IPS DF 6.9 (cell line): ENCODE data around the gene AZIN2.
"Not testable (repeated sequence)": the region's sequence is repeated elsewhere in the genome, so short reads cannot be mapped to it uniquely, and the experiment has no call there.

Experiments
- DNase-seq: peaks from one replicate; pipeline ENCODE4 v3.0.0-alpha.2; 2013; ENCODE audit warnings: low read depth, low spot score
- H3K27ac ChIP-seq: one replicate; pipeline ENCODE4 v1.5.1; 2013; ENCODE audit warnings: low read length, control low read depth
- H3K27me3 ChIP-seq: 2 replicates; pipeline ENCODE4 v1.6.1; 2013; ENCODE audit warnings: mild to moderate bottlenecking, low read length; ENCODE audit not compliant: control insufficient read depth, insufficient read depth
- H3K36me3 ChIP-seq: 2 replicates; pipeline ENCODE4 v1.6.1; 2013; ENCODE audit warnings: low read length; ENCODE audit not compliant: control insufficient read depth, insufficient read depth
- H3K4me1 ChIP-seq: 2 replicates; pipeline ENCODE4 v1.6.1; 2013; ENCODE audit warnings: low read length; ENCODE audit not compliant: control insufficient read depth, insufficient read depth
- H3K4me3 ChIP-seq: 2 replicates; pipeline ENCODE4 v1.5.1; 2013; ENCODE audit warnings: mild to moderate bottlenecking, low read length
- H3K9me3 ChIP-seq: 2 replicates; pipeline ENCODE4 v1.6.1; 2013; ENCODE audit warnings: low read length, inconsistent platforms; ENCODE audit not compliant: control insufficient read depth, insufficient read depth
- WGBS: extraction: QIAGEN DNeasy Blood & Tissue Kit; methylation state at CpG from one replicate; pipeline ENCODE4 v1.1.7; 2013; ENCODE audit warnings: mixed read lengths, missing lambda C conversion rate; ENCODE audit not compliant: insufficient read length, insufficient coverage; 5-methylcytosine and 5-hydroxymethylcytosine counted together

AZIN2 gene

DNA sequence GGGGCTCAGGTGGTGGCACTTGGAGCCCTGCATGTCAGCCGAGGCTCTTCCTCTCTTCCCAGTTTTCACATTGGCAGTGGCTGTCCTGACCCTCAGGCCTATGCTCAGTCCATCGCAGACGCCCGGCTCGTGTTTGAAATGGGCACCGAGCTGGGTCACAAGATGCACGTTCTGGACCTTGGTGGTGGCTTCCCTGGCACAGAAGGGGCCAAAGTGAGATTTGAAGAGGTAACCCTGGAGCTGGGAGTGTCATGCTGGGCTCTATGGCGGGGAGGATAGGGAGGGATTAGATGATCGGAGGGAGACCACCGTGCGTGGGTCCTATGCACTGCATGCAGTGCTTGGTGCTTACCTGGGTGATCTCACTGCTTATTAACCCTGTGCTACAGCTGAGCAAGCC, 13.5 kb downstream of the AZIN2 start:
- no peaks in the 10 kb centered on the region for H3K36me3 ChIP-seq
- no peak overlapping the region for H3K4me3 ChIP-seq
- DNase-seq, result no peak
- H3K4me1 ChIP-seq, result peaks cover 4% of the 10 kb centered on the region; the same call in 1 of the 2 replicates
- H3K9me3 ChIP-seq, result no peaks in the 10 kb centered on the region
- no peak overlapping the region for H3K27ac ChIP-seq
- no CpG with 5 or more reads among the region's 11 CpGs for WGBS
- H3K27me3 ChIP-seq, result no peaks in the 10 kb centered on the region

DNA sequence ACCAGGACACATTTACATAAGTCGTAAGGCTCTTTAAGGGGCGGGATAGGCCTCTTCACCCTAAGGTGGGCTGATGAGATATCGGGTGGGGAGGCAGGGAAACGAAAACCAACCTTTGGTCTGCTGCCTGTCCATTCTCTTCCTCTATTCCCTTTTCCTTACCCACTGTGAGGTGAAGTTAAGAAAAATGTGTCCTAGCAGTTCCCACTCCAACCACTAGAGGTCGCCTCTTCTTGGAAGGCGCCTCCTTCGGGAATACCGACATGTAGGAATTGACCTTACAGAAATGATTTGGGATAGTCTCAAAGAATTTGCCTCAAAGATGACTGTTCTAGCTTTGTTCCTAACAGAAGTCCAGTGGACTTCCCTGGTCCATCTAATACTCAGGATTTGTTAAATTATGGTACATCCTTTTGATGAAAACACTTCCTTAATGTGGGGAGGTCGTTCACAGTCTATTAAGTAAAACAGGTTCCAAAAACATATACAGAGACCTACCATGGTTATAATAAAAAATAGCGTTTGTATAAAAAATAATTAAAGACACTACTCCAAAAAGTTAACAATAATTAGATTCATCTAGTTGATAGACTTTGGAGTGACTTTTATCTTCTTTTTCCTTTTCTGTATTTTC, 14.1 kb downstream of the AZIN2 start:
- WGBS, result no CpG with 5 or more reads among the region's 10 CpGs

DNA sequence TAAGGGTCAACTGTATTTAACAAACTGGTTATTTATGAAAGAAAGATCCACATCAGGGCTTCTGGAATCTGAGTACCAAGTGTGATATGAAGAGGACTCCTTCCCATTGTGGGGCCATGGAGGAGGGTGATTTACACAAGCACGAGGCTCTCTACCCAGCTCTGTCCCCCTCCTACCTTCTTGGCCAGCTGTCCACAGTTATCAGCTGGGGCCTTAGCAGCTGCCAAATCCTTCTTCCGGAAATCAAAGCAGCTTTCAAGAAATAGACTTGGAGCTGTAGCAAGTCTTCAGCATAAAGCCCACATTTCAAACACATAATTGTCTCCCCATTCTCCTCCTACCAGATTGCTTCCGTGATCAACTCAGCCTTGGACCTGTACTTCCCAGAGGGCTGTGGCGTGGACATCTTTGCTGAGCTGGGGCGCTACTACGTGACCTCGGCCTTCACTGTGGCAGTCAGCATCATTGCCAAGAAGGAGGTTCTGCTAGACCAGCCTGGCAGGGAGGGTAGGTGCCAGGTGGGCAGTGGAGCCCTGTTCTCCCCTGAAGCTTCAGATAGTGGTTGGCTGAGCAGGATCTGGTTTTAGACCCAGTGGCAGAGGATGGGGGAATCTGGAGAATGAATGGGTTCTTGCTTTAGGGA, 15.5 kb downstream of the AZIN2 start:
- no CpG with 5 or more reads among the region's 7 CpGs for WGBS
- no peaks in the 10 kb centered on the region for H3K27me3 ChIP-seq
- no peaks in the 10 kb centered on the region for H3K36me3 ChIP-seq
- DNase-seq, result no peak
- peaks cover 6% of the 10 kb centered on the region; the same call in 1 of the 2 replicates for H3K4me1 ChIP-seq
- no peak overlapping the region for H3K4me3 ChIP-seq
- no peak overlapping the region for H3K27ac ChIP-seq
- H3K9me3 ChIP-seq, result no peaks in the 10 kb centered on the region

More for the DNA sequence above, 14.1 kb downstream of the AZIN2 start:
- no peak overlapping the region for H3K27ac ChIP-seq
- H3K4me3 ChIP-seq, result no peak overlapping the region
- no peaks in the 10 kb centered on the region for H3K9me3 ChIP-seq
- H3K27me3 ChIP-seq, result no peaks in the 10 kb centered on the region
- peaks cover 6% of the 10 kb centered on the region; the same call in 1 of the 2 replicates for H3K4me1 ChIP-seq
- peak; percentile 67 for DNase-seq
- no peaks in the 10 kb centered on the region for H3K36me3 ChIP-seq

DNA sequence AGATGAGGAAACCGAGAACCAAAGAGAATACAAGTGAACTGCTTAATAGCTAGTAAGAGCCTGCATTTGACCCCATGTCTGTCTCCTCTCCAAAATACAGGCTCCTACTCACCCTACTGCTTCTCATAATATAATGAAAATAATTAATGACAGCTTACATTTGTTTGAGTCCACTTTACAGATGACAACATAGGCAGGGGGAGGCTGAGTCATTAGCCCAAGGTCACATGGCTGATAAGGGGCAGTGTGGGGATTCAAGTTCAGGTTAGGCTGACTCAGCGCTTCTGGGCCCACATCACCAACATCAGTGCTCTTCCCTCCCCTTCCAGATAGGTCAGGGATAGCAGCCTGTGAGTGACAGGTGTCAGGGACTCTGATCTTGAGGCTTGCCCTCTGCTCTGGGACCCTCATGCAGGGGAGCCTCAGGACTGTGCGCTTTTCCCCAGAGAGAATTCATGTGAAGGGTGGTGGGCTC, 16.2 kb downstream of the AZIN2 start:
- Histone ChIP-seq H3K4me1 (peaks cover 6% of the 10 kb centered on the region; the same call in 1 of the 2 replicates), H3K9me3 (no peaks in the 10 kb centered on the region), H3K4me3 (no peak overlapping the region), H3K36me3 (no peaks in the 10 kb centered on the region), H3K27me3 (no peaks in the 10 kb centered on the region), H3K27ac (no peak overlapping the region)
- no CpG with 5 or more reads among the region's 3 CpGs for WGBS
- no peak for DNase-seq

DNA sequence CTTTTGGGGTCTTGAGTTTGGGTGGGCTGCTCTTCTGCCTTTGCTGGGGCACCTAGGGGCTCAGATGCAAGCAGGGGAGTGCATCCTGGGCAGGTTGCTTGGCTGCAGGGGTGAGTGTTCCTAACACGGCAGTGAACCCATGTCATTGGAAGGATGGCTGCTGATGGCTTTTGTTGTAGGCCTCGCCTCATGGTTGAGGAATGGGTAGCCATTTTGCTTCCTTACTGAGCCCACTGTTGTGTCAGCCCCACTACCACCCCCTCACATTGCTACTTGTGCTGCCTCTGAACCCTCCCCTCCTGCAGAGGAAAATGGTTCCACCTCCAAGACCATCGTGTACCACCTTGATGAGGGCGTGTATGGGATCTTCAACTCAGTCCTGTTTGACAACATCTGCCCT, 16.8 kb downstream of the AZIN2 start:
- Histone ChIP-seq H3K4me1 (peaks cover 6% of the 10 kb centered on the region; the same call in 1 of the 2 replicates), H3K27ac (no peak overlapping the region), H3K27me3 (no peaks in the 10 kb centered on the region; the same call in 1 of the 2 replicates), H3K4me3 (no peak overlapping the region), H3K36me3 (no peaks in the 10 kb centered on the region), H3K9me3 (no peaks in the 10 kb centered on the region)
- no CpG with 5 or more reads among the region's 4 CpGs for WGBS
- no peak for DNase-seq

DNA sequence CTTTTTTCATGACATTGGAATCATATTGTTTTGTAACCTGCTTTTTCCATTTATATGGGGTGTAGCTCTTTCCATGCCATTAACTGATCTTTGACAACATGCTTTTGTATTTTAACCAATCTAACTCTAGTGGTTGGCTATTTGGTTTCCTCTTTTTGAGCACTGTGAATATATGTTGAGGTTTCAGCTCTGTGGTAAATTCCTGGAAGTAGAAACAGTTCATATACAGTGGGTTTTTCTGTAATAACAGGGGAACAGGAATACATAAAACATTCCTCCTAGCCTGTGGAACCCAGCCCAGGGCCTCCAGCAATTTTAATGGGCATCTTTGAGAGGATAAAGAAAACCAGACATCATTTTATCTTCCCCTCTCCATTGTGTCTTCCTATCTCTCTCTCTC, 17.4 kb downstream of the AZIN2 start:
- Histone ChIP-seq H3K4me3 (no peak overlapping the region), H3K27me3 (no peaks in the 10 kb centered on the region; the same call in 1 of the 2 replicates), H3K36me3 (no peaks in the 10 kb centered on the region), H3K27ac (no peak overlapping the region), H3K9me3 (no peaks in the 10 kb centered on the region), H3K4me1 (peaks cover 6% of the 10 kb centered on the region; the same call in 1 of the 2 replicates)
- no peak for DNase-seq

DNA sequence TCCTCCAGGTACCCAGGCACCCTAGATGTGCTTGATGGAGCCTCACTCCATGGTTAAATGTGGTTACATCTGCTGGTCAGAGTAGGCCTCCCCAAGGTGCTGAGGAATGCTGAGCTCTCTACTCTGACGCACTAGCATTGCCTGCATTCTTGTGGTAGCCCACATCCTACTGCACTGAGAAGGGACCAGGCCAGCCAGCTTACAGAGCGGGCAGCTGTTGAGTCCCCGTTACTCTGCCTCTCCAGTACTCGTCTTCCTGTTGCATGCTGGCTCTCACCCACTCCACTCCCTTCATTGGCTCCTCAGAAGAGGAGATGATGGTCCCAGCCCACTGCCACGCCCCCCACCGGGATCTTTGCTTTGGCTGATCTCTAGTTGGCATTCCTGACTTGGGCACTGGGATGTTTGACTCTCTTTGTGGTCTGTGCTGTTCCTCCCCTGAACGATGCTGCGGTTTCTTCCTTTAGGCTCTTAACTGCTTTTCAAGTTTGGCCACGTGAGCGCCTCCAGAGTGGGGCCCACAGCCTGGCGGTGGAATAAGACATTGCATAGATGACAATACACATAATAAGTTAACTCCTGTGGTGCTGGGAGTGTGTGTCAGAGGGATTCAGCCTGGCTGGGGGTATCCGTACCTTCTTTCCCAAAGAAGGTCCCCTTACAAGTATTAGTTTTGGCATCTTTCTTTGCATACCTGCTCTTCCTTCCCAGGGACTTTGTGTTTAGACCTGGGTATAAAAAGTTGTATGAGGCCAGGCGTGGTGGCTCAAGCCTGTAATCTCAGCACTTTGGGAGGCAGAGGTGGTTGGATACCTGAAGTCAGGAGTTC, 18.6 kb downstream of the AZIN2 start:
- Histone ChIP-seq H3K9me3 (no peaks in the 10 kb centered on the region), H3K4me3 (no peak overlapping the region), H3K27ac (no peak overlapping the region), H3K36me3 (no peaks in the 10 kb centered on the region), H3K4me1 (peaks cover 6% of the 10 kb centered on the region; the same call in 1 of the 2 replicates), H3K27me3 (no peaks in the 10 kb centered on the region; the same call in 1 of the 2 replicates)
- no peak for DNase-seq
- no CpG with 5 or more reads among the region's 13 CpGs for WGBS

DNA sequence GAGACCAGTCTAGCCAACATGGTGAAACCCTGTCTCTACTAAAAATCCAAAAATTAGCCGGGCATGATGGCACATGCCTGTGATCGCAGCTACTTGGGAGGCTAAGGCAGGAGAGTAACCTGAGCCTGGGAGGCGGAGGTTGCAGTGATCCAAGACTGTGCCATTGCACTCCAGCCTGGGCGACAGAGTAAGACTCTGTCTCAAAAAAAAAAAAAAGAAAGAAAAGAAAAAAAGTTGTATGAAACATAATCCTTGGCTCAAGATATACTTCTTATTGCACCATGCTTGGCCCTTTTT, 19.1 kb downstream of the AZIN2 start:
- not testable (repeated sequence) for H3K27ac ChIP-seq, H3K27me3 ChIP-seq, H3K9me3 ChIP-seq, DNase-seq, H3K4me1 ChIP-seq, H3K4me3 ChIP-seq, H3K36me3 ChIP-seq
- no CpG with 5 or more reads among the region's 4 CpGs for WGBS

DNA sequence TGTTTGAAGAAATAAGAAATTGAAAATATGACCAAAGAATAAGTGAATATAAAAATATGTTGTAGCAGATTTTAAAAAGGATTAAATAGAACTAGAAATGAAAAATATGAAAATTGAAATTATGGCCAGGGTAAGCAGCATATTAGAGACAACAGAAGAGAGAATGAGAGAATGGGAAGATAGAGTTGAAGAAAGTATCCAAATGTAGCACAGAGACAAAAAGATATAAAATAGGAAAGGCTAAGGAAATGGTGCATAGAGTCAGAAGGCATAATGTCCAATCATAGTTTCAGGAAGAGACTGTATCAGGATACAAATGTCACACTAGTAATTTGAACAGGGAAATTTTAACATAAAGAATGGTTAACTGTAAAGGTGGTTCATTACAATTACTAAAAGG, 29.5 kb downstream of the AZIN2 start:
- H3K36me3 ChIP-seq, result no peaks in the 10 kb centered on the region
- no peaks in the 10 kb centered on the region for H3K4me1 ChIP-seq
- no peak overlapping the region for H3K4me3 ChIP-seq
- H3K27me3 ChIP-seq, result no peaks in the 10 kb centered on the region
- no peaks in the 10 kb centered on the region for H3K9me3 ChIP-seq
- no peak overlapping the region for H3K27ac ChIP-seq
- DNase-seq, result no peak

DNA sequence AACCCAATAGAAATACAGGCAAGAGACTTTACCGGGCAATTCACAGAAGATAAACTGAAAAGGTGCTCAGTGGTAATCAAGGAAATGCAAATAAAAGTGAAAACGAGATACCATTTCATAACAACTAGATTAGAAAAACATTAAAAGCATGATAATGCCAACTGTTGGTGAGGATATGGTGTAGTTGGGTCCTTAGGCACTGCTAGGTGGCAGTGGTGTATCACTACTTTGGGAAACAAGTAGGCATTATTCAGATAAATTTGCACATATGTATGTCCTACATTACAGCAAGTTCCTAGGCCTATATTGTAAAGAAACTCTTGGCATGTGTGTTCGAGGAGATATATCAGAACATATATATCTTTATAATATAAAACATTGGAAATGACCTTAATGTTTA, 31.0 kb downstream of the AZIN2 start:
- DNase-seq, result no peak
- H3K27me3 ChIP-seq, result no peaks in the 10 kb centered on the region
- no peak overlapping the region for H3K27ac ChIP-seq

More for the DNA sequence above, 31.0 kb downstream of the AZIN2 start:
- no peak overlapping the region for H3K4me3 ChIP-seq
- no peaks in the 10 kb centered on the region for H3K36me3 ChIP-seq
- WGBS, result no CpG with 5 or more reads among the region's 3 CpGs
- H3K4me1 ChIP-seq, result no peaks in the 10 kb centered on the region
- H3K9me3 ChIP-seq, result no peaks in the 10 kb centered on the region
